Endothelial cell of umbilical vein (primary cell): ENCODE measurements around the gene PARK7. TPM values are rescaled to one million over a fixed set of nuclear protein-coding genes. Genes with fewer than 3 reads are reported as not detected.

Experiments used
- BruUV-seq: library from RNA; stranded (reverse); fragments of 400-500 nt; replicated peaks from 2 replicates; lab custom pipeline; 2021; lab: Mats Ljungman, UMichigan
- CTCF ChIA-PET: fragments of 300-600, 350-600 bp; sonication (Branson Sonifier 250); formaldehyde crosslinking; loops from one replicate; lab custom pipeline; 2021; ENCODE audit warnings: antibody characterized with exemption, inconsistent platforms; lab: Charles Lee
- POLR2A ChIA-PET: fragments of 300-600, 350-600 bp; sonication (Branson Sonifier 250); formaldehyde crosslinking; loops from one replicate; lab custom pipeline; 2021; ENCODE audit warnings: antibody characterized with exemption, inconsistent platforms; lab: Charles Lee
- DNase-seq: peaks from one replicate; pipeline ENCODE4 v3.0.0-alpha.2; 2011; ENCODE audit warnings: low read depth, low spot score
- FAIRE-seq: peaks from 2 replicates; lab custom pipeline; 2011; peaks lifted over from hg19 to GRCh38; lab: Jason Lieb, UNC
- H2AFZ ChIP-seq: 2 replicates; pipeline ENCODE4 v1.6.0; 2012; ENCODE audit warnings: low read depth, low read length, control low read depth, inconsistent platforms
- H3K27ac ChIP-seq: 2 replicates; pipeline ENCODE4 v1.5.1; 2011; ENCODE audit warnings: low read depth, mild to moderate bottlenecking, control low read depth, low read length, moderate library complexity; ENCODE audit not compliant: insufficient read depth
- H3K27me3 ChIP-seq, 2 experiments: 2 replicates each; pipeline versions ENCODE4 v1.6.0 to v1.6.1; 2011; ENCODE audit warnings: low read length in 2 of 2, mixed read lengths in 1 of 2; ENCODE audit not compliant: control insufficient read depth in 2 of 2, insufficient read depth in 2 of 2
- H3K36me3 ChIP-seq, 2 experiments: 2 replicates in 1 of 2; 3 replicates in 1 of 2; pipeline ENCODE4 v1.5.1; 2011; ENCODE audit warnings: low read length in 2 of 2, mild to moderate bottlenecking in 1 of 2, moderate library complexity in 1 of 2; ENCODE audit not compliant: control insufficient read depth in 2 of 2, insufficient read depth in 2 of 2; ENCODE audit errors: extremely low read depth in 1 of 2
- H3K4me1 ChIP-seq: 3 replicates; pipeline ENCODE4 v1.5.1; 2011; ENCODE audit warnings: mild to moderate bottlenecking, low read length; ENCODE audit not compliant: control insufficient read depth, insufficient read depth; ENCODE audit errors: extremely low read depth
- H3K4me2 ChIP-seq: 2 replicates; pipeline ENCODE4 v1.6.1; 2011; ENCODE audit warnings: low read length, control low read depth, mixed read lengths; ENCODE audit not compliant: insufficient read depth
- H3K4me3 ChIP-seq, 3 experiments: fragments of 200-600 bp in 1 of 3; sonication (generic), shearing (Covaris generic) in 1 of 3; replicated peaks in 1 of 3; 2 replicates each; pipeline ENCODE4 v1.5.1; 2011 to 2016; ENCODE audit warnings: control low read depth in 3 of 3, low read length in 3 of 3, mild to moderate bottlenecking in 2 of 3, inconsistent platforms in 1 of 3, low read depth in 1 of 3, moderate library complexity in 1 of 3; ENCODE audit not compliant: insufficient read depth in 1 of 3
- H3K79me2 ChIP-seq: 2 replicates; pipeline ENCODE4 v1.6.0; 2012; ENCODE audit warnings: low read length, inconsistent platforms; ENCODE audit not compliant: control insufficient read depth, insufficient read depth
- H3K9ac ChIP-seq: replicated peaks from 2 replicates; pipeline ENCODE3; 2011; ENCODE audit warnings: low read length, control low read depth; ENCODE audit not compliant: insufficient read depth; ENCODE audit errors: extremely low read depth
- H3K9me1 ChIP-seq: replicated peaks from 3 replicates; pipeline ENCODE4 v1.6.0; 2011; ENCODE audit warnings: mild to moderate bottlenecking, low read length; ENCODE audit not compliant: control insufficient read depth, insufficient read depth; ENCODE audit errors: extremely low read depth
- H3K9me3 ChIP-seq: replicated peaks from 2 replicates; pipeline ENCODE4 v1.5.1; 2012; ENCODE audit warnings: low read length, inconsistent platforms; ENCODE audit not compliant: control insufficient read depth, insufficient read depth
- H4K20me1 ChIP-seq: replicated peaks from 2 replicates; pipeline ENCODE3; 2011; ENCODE audit warnings: mild to moderate bottlenecking, low read length; ENCODE audit not compliant: control insufficient read depth, insufficient read depth; ENCODE audit errors: extremely low read depth
- EZH2 ChIP-seq: IDR thresholded peaks from 2 replicates; pipeline ENCODE4 v1.6.1; 2012; ENCODE audit warnings: borderline replicate concordance, low read depth, mild to moderate bottlenecking, moderate library complexity, low read length, inconsistent platforms; ENCODE audit not compliant: severe bottlenecking
- FOS ChIP-seq: IDR thresholded peaks from 2 replicates; pipeline ENCODE4 v1.6.1; 2011; ENCODE audit warnings: mild to moderate bottlenecking, low read length, moderate library complexity, borderline replicate concordance; ENCODE audit not compliant: insufficient read depth
- GATA2 ChIP-seq: IDR thresholded peaks from 2 replicates; pipeline ENCODE4 v1.7.0; 2011; ENCODE audit warnings: low read depth, mild to moderate bottlenecking, moderate library complexity, mixed read lengths, low read length; ENCODE audit not compliant: insufficient read length, insufficient read depth
- JUN ChIP-seq: IDR thresholded peaks from 2 replicates; pipeline ENCODE4 v1.6.1; 2011; ENCODE audit warnings: borderline replicate concordance, low read depth; ENCODE audit not compliant: insufficient read length, insufficient read depth
- MYC ChIP-seq: IDR thresholded peaks from one replicate; pipeline ENCODE4 v1.6.1; 2011; ENCODE audit warnings: mild to moderate bottlenecking, low read depth, low read length
- POLR2A ChIP-seq: IDR thresholded peaks from 2 replicates; pipeline ENCODE4 v1.6.1; 2012; ENCODE audit warnings: low read depth, mild to moderate bottlenecking, control low read depth, low read length
- POLR2AphosphoS5 ChIP-seq: IDR thresholded peaks from 2 replicates; pipeline ENCODE4 v1.6.1; 2012; ENCODE audit warnings: low read depth, mild to moderate bottlenecking, control low read depth, low read length, moderate library complexity; ENCODE audit not compliant: insufficient read depth
- dilution Hi-C: fragments of 300-500 bp; cut with MboI; formaldehyde crosslinking; loops from one replicate; pipeline ENCODE4 v1.15.0; 2019; ENCODE audit warnings: low sequenced_read_pairs; ENCODE audit not compliant: extremely low pct_ligation_motif_present
- intact Hi-C: fragments of 100-400 bp; cut with micrococcal nuclease; formaldehyde crosslinking; loops from one replicate; pipeline ENCODE4 v1.10.0; 2022
- polyA plus RNA-seq, 4 experiments: library from polyadenylated mRNA; depleted of rRNA in 3 of 4; stranded (reverse) in 3 of 4; unstranded in 1 of 4; fragments of >200 nt; gene quantifications; 2 replicates each; pipeline versions ENCODE4 v1.2.1 to v1.2.3, GENCODE V29; 2011 to 2012; ENCODE audit warnings: missing spikeins in 1 of 4
- total RNA-seq: library from RNA; stranded (reverse); gene quantifications from 2 replicates; pipeline ENCODE4 v1.2.3, GENCODE V29; 2021
- TF ChIP-seq, protein P1 (sequence below), 2 donors: IDR thresholded peaks; 1 replicate in 1 of 2; 2 replicates in 1 of 2; pipeline ENCODE4 v1.5.1; 2011; ENCODE audit warnings: low read length in 2 of 2, mild to moderate bottlenecking in 2 of 2, moderate library complexity in 2 of 2, control low read depth in 1 of 2, inconsistent platforms in 1 of 2, low read depth in 1 of 2; ENCODE audit not compliant: insufficient read depth in 1 of 2; ENCODE audit errors: extremely low read depth in 1 of 2
- TF ChIP-seq, protein P2 (sequence below): IDR thresholded peaks from 2 replicates; pipeline ENCODE4 v1.6.1; 2011; ENCODE audit not compliant: insufficient read depth, insufficient read length

The PARK7 gene
- total and polyA plus RNA-seq, 2 donors (not counting 3 experiments of a cell fraction or from before 2014, with no cell fraction given): 203 to 294 TPM

DNA sequence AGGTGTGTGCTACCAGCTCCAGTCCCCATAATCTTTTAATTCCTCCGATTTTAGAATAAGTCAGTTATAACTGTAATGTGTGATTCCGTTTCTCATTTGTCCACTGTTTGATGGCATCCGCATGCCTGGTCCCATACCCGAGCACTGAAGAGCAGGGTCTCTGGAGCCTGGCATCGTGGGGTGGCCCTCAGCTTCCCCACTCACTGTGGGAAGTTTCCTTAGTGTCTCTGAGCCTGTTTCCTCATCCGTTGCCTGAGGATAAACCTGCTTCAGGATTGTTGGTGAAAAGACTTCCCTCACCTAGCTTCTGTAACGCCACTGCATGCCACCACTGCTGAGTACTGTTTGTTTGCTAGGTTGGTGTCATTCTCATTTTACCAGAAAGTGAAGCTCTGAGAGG is 19.5 kb downstream of the PARK7 start:
- H3K4me1 ChIP-seq: no peaks in the 10 kb centered on the region
- H2AFZ ChIP-seq: no peak overlapping the region
- TF ChIP-seq MYC (no peak), EZH2 (no peak), POLR2AphosphoS5 (no peak), FOS (no peak), GATA2 (no peak), POLR2A (no peak), JUN (no peak)
- TF ChIP-seq, protein P1, sequence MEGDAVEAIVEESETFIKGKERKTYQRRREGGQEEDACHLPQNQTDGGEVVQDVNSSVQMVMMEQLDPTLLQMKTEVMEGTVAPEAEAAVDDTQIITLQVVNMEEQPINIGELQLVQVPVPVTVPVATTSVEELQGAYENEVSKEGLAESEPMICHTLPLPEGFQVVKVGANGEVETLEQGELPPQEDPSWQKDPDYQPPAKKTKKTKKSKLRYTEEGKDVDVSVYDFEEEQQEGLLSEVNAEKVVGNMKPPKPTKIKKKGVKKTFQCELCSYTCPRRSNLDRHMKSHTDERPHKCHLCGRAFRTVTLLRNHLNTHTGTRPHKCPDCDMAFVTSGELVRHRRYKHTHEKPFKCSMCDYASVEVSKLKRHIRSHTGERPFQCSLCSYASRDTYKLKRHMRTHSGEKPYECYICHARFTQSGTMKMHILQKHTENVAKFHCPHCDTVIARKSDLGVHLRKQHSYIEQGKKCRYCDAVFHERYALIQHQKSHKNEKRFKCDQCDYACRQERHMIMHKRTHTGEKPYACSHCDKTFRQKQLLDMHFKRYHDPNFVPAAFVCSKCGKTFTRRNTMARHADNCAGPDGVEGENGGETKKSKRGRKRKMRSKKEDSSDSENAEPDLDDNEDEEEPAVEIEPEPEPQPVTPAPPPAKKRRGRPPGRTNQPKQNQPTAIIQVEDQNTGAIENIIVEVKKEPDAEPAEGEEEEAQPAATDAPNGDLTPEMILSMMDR (IDR thresholded peaks at IDR 0.05; ENCODE audit: extremely low read depth in 1 of 2, insufficient read depth in 1 of 2, low read depth in 1 of 2, low read length in 2 of 2): no peak
- TF ChIP-seq, protein P2, sequence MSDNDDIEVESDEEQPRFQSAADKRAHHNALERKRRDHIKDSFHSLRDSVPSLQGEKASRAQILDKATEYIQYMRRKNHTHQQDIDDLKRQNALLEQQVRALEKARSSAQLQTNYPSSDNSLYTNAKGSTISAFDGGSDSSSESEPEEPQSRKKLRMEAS: no peak
- no peak overlapping the region for H3K4me3 ChIP-seq
- no peaks in the 10 kb centered on the region for H3K9me1 ChIP-seq
- H3K79me2 ChIP-seq: peaks cover 3% of the 10 kb centered on the region
- peaks cover 25 to 38% of the 10 kb centered on the region in 2 experiments for H3K36me3 ChIP-seq
- CTCF ChIA-PET: interaction anchor here (0.6 to 11.5 kb wide), 6 partner anchors 34 to 371 kb away, joined by 3 to 147 read pairs (median 17); partner anchors contain the start of gene SLC45A1
- H3K9ac ChIP-seq: no peak overlapping the region
- H3K4me2 ChIP-seq: no peak overlapping the region
- FAIRE-seq: no peak
- no peaks in the 10 kb centered on the region for H4K20me1 ChIP-seq
- no peaks in the 10 kb centered on the region for H3K9me3 ChIP-seq
- dilution Hi-C loops (no loop called here), intact Hi-C loops (no loop called here)
- BruUV-seq: no TSS peak
- DNase-seq: no peak
- POLR2A ChIA-PET: interaction anchor here (0.7 to 1.1 kb wide), 2 partner anchors 109 to 368 kb away, joined by 6 read pairs; no protein-coding TSS in a partner anchor
- H3K27ac ChIP-seq: no peak overlapping the region
- no peaks in the 10 kb centered on the region for H3K27me3 ChIP-seq
